IPS-15b (cell line): Measurements from ENCODE around the gene MCRS1.
"Not testable (repeated sequence)": the region's sequence is repeated elsewhere in the genome, so short reads cannot be mapped to it uniquely, and the experiment has no call there.

Source experiments
- H3K27me3 ChIP-seq: one replicate; pipeline ENCODE4 v1.6.1; 2013; ENCODE audit warnings: low read length; ENCODE audit not compliant: control insufficient read depth, insufficient read depth
- H3K36me3 ChIP-seq: one replicate; pipeline ENCODE4 v1.6.1; 2013; ENCODE audit warnings: low read length; ENCODE audit not compliant: control insufficient read depth, insufficient read depth
- H3K4me1 ChIP-seq: one replicate; pipeline ENCODE4 v1.6.1; 2013; ENCODE audit warnings: mild to moderate bottlenecking, low read length; ENCODE audit not compliant: control insufficient read depth, insufficient read depth
- H3K4me3 ChIP-seq: one replicate; pipeline ENCODE4 v1.5.1; 2013; ENCODE audit warnings: low read depth, low read length
- H3K9ac ChIP-seq: one replicate; pipeline ENCODE4 v1.6.1; 2013; ENCODE audit warnings: low read depth, mild to moderate bottlenecking, low read length
- H3K9me3 ChIP-seq: one replicate; pipeline ENCODE4 v1.6.1; 2013; ENCODE audit warnings: mild to moderate bottlenecking, low read length; ENCODE audit not compliant: control insufficient read depth, insufficient read depth

Gene MCRS1

GRCh38 chr12:49518914-49519573 is 48.9 kb downstream of the MCRS1 start:
- H3K27me3 ChIP-seq: no peaks in the 10 kb centered on the region
- no peaks in the 10 kb centered on the region for H3K9me3 ChIP-seq
- no peak overlapping the region for H3K4me3 ChIP-seq
- no peak overlapping the region for H3K9ac ChIP-seq
- H3K4me1 ChIP-seq: no peaks in the 10 kb centered on the region
- no peaks in the 10 kb centered on the region for H3K36me3 ChIP-seq

DNA sequence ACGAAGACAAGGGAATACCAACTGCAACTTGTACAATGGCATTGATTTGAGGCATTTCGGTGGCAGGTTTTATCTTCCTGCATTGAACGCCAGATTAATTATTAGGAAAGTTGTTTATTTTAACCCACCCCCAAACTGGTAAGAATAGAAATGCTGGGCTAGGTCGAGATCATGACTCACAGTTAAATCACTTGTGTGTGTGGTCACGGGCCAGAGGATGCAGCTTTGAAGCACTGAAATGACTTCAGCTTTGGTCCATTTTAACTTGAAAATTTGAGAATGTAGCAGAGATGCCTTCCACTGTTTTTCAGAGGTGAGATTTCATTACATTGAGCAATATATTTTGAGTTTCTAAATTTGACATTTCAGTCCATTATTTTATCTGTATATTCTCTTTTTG is 52.7 kb downstream of the MCRS1 start:
- no peaks in the 10 kb centered on the region for H3K4me1 ChIP-seq
- H3K27me3 ChIP-seq: no peaks in the 10 kb centered on the region
- H3K9me3 ChIP-seq: no peaks in the 10 kb centered on the region
- no peak overlapping the region for H3K9ac ChIP-seq
- H3K36me3 ChIP-seq: no peaks in the 10 kb centered on the region
- H3K4me3 ChIP-seq: no peak overlapping the region

GRCh38 chr12:49512546-49512945 is 55.4 kb downstream of the MCRS1 start:
- Histone ChIP-seq H3K36me3 (no peaks in the 10 kb centered on the region), H3K4me3 (no peak overlapping the region), H3K9ac (no peak overlapping the region), H3K9me3 (no peaks in the 10 kb centered on the region), H3K27me3 (no peaks in the 10 kb centered on the region), H3K4me1 (no peaks in the 10 kb centered on the region)

GRCh38 chr12:49511410-49511809 is 56.5 kb downstream of the MCRS1 start:
- no peak overlapping the region for H3K9ac ChIP-seq
- H3K4me1 ChIP-seq: no peaks in the 10 kb centered on the region
- no peaks in the 10 kb centered on the region for H3K36me3 ChIP-seq
- no peak overlapping the region for H3K4me3 ChIP-seq
- no peaks in the 10 kb centered on the region for H3K27me3 ChIP-seq
- no peaks in the 10 kb centered on the region for H3K9me3 ChIP-seq

- H3K9ac ChIP-seq: not testable (repeated sequence)
These were observed 58.3 kb downstream of the MCRS1 start for GRCh38 chr12:49509681-49510080.

More at GRCh38 chr12:49509681-49510080, 58.3 kb downstream of the MCRS1 start:
- H3K4me3 ChIP-seq, H3K27me3 ChIP-seq, H3K4me1 ChIP-seq, H3K9me3 ChIP-seq, H3K36me3 ChIP-seq: not testable (repeated sequence)
